Stimulated activated CD4-positive, alpha-beta T cell treated with anti-CD3 and anti-CD28 coated beads, Interleukin-2, amount 100 ng/mL, for 24 hours (primary cell): ENCODE results near the gene EXOC3L1.

Experiments used
- DNase-seq, 2 donors: peaks; one replicate each; pipeline ENCODE4 v3.0.0-alpha.2; 2020

Gene EXOC3L1

GRCh38 chr16:67147437-67148140 is 42.3 kb downstream of the EXOC3L1 start:
- DNase-seq, result no peak

DNA sequence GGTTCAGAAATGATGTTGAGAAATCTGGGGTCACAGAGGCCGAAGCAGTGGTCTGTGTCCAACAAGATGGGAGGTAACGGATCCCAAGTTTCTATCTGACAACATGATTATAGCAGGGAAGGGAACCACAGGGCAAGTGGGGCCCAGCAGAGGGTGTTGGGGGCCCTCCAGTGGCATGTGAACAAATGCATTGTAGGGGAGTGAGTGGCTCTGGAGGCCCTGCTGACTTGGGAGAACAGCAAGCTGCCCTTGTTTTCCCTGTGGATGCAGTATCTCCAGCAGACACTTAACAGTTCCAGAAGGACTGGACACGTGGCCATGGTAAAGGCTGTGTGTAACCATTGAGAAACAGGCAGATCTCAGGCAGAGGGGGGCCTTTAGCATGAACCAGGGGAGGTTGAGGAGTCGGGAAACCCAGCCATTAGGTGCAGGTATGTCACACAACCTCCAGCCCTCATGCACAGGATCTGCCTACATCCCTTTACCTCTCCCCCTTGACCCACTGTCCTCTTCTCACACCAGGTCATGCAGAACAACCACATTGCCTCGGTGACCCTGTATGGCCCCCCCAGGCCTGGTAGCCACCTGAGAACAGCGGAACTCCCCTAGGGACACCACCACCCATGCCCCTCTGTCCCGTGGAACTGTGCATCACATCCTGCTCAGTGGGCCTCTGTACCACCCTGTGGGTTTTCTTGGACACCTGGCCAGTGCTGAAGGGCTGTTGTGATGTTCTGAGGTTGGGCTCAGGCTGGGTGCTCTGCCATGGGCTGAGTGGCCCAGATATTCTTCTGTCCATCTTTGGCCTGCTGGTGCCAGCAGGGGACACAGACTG is 43.2 kb downstream of the EXOC3L1 start:
- no peak for DNase-seq

- DNase-seq, result no peak
Observed at GRCh38 chr16:67145746-67146145, 44.2 kb downstream of the EXOC3L1 start.

- DNase-seq, result no peak
Observed at GRCh38 chr16:67144943-67145342, 45.0 kb downstream of the EXOC3L1 start.

GRCh38 chr16:67142342-67142741 is 47.6 kb downstream of the EXOC3L1 start:
- no peak for DNase-seq

DNA sequence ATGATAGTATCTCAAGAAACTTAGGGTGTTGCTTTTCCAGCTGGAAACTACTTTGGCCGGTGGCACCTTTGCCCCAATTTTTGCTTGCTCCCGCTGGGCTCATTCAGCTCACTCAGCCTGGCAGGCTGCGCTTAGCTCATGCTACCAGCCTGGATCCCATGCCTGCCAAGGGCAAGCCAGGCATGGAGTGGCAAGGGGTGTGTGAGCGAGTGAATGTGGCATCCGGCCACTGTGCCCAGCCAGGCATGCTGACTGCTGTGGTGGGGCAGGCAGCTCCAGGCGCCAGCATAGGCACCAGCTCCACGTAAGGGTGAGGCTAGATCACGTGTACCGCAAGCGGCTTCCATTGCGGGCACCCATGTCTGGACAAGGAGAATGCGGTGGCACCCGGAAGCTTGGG is 48.5 kb downstream of the EXOC3L1 start:
- DNase-seq, result no peak

DNA sequence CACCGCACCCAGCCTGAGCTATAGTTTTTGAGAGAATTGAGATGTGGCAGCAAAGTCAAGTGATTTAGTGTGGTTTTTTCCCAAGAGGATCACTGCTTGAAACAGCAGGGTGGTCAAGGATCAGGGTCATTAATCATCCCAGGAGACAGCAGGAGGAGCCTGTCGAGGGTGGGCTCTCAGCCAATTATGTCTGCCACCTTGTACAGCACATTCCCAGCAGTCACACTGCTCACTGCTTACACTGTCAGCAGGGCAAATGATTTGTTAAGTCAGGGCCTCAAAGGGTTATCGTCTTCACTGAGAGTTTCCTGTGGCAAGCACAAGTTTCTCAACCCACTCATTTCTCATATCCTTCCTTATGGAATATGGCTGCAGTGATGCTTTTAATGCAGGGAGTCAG is 52.3 kb downstream of the EXOC3L1 start:
- no peak for DNase-seq
